HG03159 (cell line): ENCODE measurements around the gene ZNF503.
"Not testable (repeated sequence)": the region's sequence is repeated elsewhere in the genome, so short reads cannot be mapped to it uniquely, and the experiment has no call there.

Experiments
- ATAC-seq: cut with Tn5 transposase; IDR thresholded peaks from one replicate; pipeline ENCODE4 v1.9.1; 2021; ENCODE audit warnings: mild to moderate bottlenecking, moderate library complexity; ENCODE audit not compliant: unreplicated experiment

The ZNF503 gene

GRCh38 chr10:75396631-75397495 lies 4.7 kb downstream of the ZNF503 start:
- no peak for ATAC-seq

- no peak for ATAC-seq
These were observed 5.5 kb downstream of the ZNF503 start for GRCh38 chr10:75395932-75396630.

GRCh38 chr10:75395066-75395931 lies 6.3 kb downstream of the ZNF503 start:
- no peak for ATAC-seq

GRCh38 chr10:75394221-75394620 lies 7.3 kb downstream of the ZNF503 start:
- ATAC-seq, result no peak

- ATAC-seq, result no peak
These were observed 8.8 kb downstream of the ZNF503 start for GRCh38 chr10:75392744-75393143.

- no peak for ATAC-seq
These were observed 9.3 kb downstream of the ZNF503 start for GRCh38 chr10:75392271-75392670.

- no peak for ATAC-seq
These were observed 11.4 kb downstream of the ZNF503 start for GRCh38 chr10:75390178-75390577.

- ATAC-seq, result no peak
These were observed 13.5 kb downstream of the ZNF503 start for GRCh38 chr10:75388082-75388481.

GRCh38 chr10:75386128-75386527 lies 15.4 kb downstream of the ZNF503 start:
- no peak for ATAC-seq

GRCh38 chr10:75379817-75380216 lies 21.7 kb downstream of the ZNF503 start:
- ATAC-seq, result no peak

GRCh38 chr10:75379212-75379724 lies 22.3 kb downstream of the ZNF503 start:
- no peak for ATAC-seq

- no peak for ATAC-seq
These were observed 23.2 kb downstream of the ZNF503 start for GRCh38 chr10:75378379-75378778.

- ATAC-seq, result no peak
These were observed 23.7 kb downstream of the ZNF503 start for GRCh38 chr10:75377869-75378268.

- peak; percentile 96 for ATAC-seq
These were observed 25.7 kb downstream of the ZNF503 start for GRCh38 chr10:75375838-75376237.

GRCh38 chr10:75371010-75371409 lies 30.6 kb downstream of the ZNF503 start:
- ATAC-seq, result no peak

- not testable (repeated sequence) for ATAC-seq
These were observed 31.7 kb downstream of the ZNF503 start for GRCh38 chr10:75369838-75370237.

GRCh38 chr10:75367901-75368300 lies 33.7 kb downstream of the ZNF503 start:
- no peak for ATAC-seq

- no peak for ATAC-seq
These were observed 34.5 kb downstream of the ZNF503 start for GRCh38 chr10:75367021-75367487.

GRCh38 chr10:75363431-75363830 lies 38.1 kb downstream of the ZNF503 start:
- ATAC-seq, result no peak

GRCh38 chr10:75359876-75360275 lies 41.7 kb downstream of the ZNF503 start:
- ATAC-seq, result not testable (repeated sequence)
